Parathyroid adenoma (tissue), 2 donors: ENCODE data around the gene CDH11.

Source experiments
- H2AFZ ChIP-seq: fragments of 300-600 bp; sonication (generic); one replicate; pipeline ENCODE4 v1.7.0; 2017; ENCODE audit warnings: antibody characterized with exemption, mild to moderate bottlenecking
- H3K27ac ChIP-seq: fragments of 300-600 bp; sonication (generic); one replicate; pipeline ENCODE4 v1.7.0; 2017
- H3K27me3 ChIP-seq: fragments of 300-600 bp; sonication (generic); one replicate; pipeline ENCODE4 v1.7.0; 2017; ENCODE audit warnings: low read length; ENCODE audit not compliant: control insufficient read depth, insufficient read depth
- H3K36me3 ChIP-seq: fragments of 300-600 bp; sonication (generic); one replicate; pipeline ENCODE4 v1.7.0; 2017; ENCODE audit warnings: low read length; ENCODE audit not compliant: control insufficient read depth, insufficient read depth
- H3K4me1 ChIP-seq: fragments of 300-600 bp; sonication (generic); one replicate; pipeline ENCODE4 v1.7.0; 2017; ENCODE audit warnings: control low read depth
- H3K4me2 ChIP-seq: fragments of 300-600 bp; sonication (generic); one replicate; pipeline ENCODE4 v1.7.0; 2017; ENCODE audit warnings: low read length
- H3K4me3 ChIP-seq: fragments of 300-600 bp; sonication (generic); one replicate; pipeline ENCODE4 v1.7.0; 2017; ENCODE audit warnings: low read depth, low read length
- H3K79me2 ChIP-seq: fragments of 300-600 bp; sonication (generic); one replicate; pipeline ENCODE4 v1.7.0; 2017; ENCODE audit warnings: control low read depth
- H3K9ac ChIP-seq: fragments of 300-600 bp; sonication (generic); one replicate; pipeline ENCODE4 v1.7.0; 2017; ENCODE audit warnings: mild to moderate bottlenecking
- H3K9me3 ChIP-seq: fragments of 300-600 bp; sonication (generic); one replicate; pipeline ENCODE4 v1.7.0; 2017; ENCODE audit warnings: low read length; ENCODE audit not compliant: control insufficient read depth
- CTCF ChIP-seq: fragments of 300-600 bp; sonication (generic); IDR thresholded peaks from one replicate; pipeline ENCODE4 v1.7.0; 2017; ENCODE audit warnings: antibody characterized with exemption, mild to moderate bottlenecking
- donor health status: primary hyperparathyroidism.

The CDH11 gene

GRCh38 chr16:64991001-64991400 is 130.9 kb downstream of the CDH11 start:
- Histone ChIP-seq H3K27ac (no peak overlapping the region), H3K79me2 (no peaks in the 10 kb centered on the region), H3K4me1 (no peaks in the 10 kb centered on the region), H3K36me3 (no peaks in the 10 kb centered on the region), H3K4me3 (no peak overlapping the region), H3K9me3 (no peaks in the 10 kb centered on the region), H2AFZ (no peak overlapping the region), H3K27me3 (no peaks in the 10 kb centered on the region), H3K9ac (no peak overlapping the region), H3K4me2 (no peak overlapping the region)
- no peak for TF ChIP-seq CTCF

- no peaks in the 10 kb centered on the region for H3K79me2 ChIP-seq
- H3K4me3 ChIP-seq = no peak overlapping the region
- no peak overlapping the region for H3K4me2 ChIP-seq
- no peaks in the 10 kb centered on the region for H3K27me3 ChIP-seq
- no peak for TF ChIP-seq CTCF
- H3K36me3 ChIP-seq = no peaks in the 10 kb centered on the region
- H3K9ac ChIP-seq = no peak overlapping the region
- no peak overlapping the region for H2AFZ ChIP-seq
- H3K9me3 ChIP-seq = no peaks in the 10 kb centered on the region
- H3K4me1 ChIP-seq = no peaks in the 10 kb centered on the region
- H3K27ac ChIP-seq = no peak overlapping the region
Measured at GRCh38 chr16:64990101-64990500, 131.8 kb downstream of the CDH11 start.

GRCh38 chr16:64989050-64989449 is 132.8 kb downstream of the CDH11 start:
- Histone ChIP-seq H3K4me3 (no peak overlapping the region), H3K9ac (no peak overlapping the region), H3K4me2 (no peak overlapping the region), H2AFZ (no peak overlapping the region), H3K79me2 (no peaks in the 10 kb centered on the region), H3K27ac (no peak overlapping the region), H3K36me3 (no peaks in the 10 kb centered on the region), H3K27me3 (no peaks in the 10 kb centered on the region), H3K9me3 (no peaks in the 10 kb centered on the region), H3K4me1 (no peaks in the 10 kb centered on the region)
- no peak for TF ChIP-seq CTCF

DNA sequence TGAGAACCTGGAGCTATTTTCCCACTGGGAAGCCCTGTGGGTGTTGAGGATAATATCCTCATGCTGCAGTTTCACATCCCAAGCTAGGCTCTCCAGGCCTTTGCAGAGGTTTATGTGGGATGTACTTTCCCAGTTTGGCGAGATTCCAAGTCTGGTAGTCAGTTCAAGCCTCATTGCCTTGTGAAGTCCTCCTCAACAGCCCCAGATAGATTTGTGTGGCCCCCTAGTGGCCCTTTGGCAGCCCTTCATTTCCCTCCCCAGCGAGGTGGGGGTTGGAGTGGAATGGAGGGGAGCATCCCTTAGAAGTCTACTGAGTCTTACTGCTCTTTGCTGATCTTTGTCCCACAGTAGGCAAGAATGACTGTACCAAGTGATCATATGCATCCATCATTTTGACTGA is 137.9 kb downstream of the CDH11 start:
- Histone ChIP-seq H3K4me2 (no peak overlapping the region), H3K36me3 (no peaks in the 10 kb centered on the region), H3K4me1 (no peaks in the 10 kb centered on the region), H2AFZ (no peak overlapping the region), H3K9me3 (no peaks in the 10 kb centered on the region), H3K4me3 (no peak overlapping the region), H3K27ac (no peak overlapping the region), H3K9ac (no peak overlapping the region), H3K27me3 (no peaks in the 10 kb centered on the region), H3K79me2 (no peaks in the 10 kb centered on the region)
- TF ChIP-seq CTCF = no peak

GRCh38 chr16:64983231-64983630 is 138.6 kb downstream of the CDH11 start:
- Histone ChIP-seq H3K9ac (no peak overlapping the region), H3K4me2 (no peak overlapping the region), H3K27me3 (no peaks in the 10 kb centered on the region), H2AFZ (no peak overlapping the region), H3K27ac (no peak overlapping the region), H3K9me3 (no peaks in the 10 kb centered on the region), H3K4me1 (no peaks in the 10 kb centered on the region), H3K4me3 (no peak overlapping the region), H3K36me3 (no peaks in the 10 kb centered on the region), H3K79me2 (no peaks in the 10 kb centered on the region)
- TF ChIP-seq CTCF = no peak
